ENCODE results near the gene MKNK2. TPM values are rescaled to one million over a fixed set of nuclear protein-coding genes. Genes with fewer than 3 reads are reported as not detected.
"Not testable (repeated sequence)": the region's sequence is repeated elsewhere in the genome, so short reads cannot be mapped to it uniquely, and the experiment has no call there.

Gene MKNK2
- total RNA-seq, 4 donors from 2014 or later: 34.6 to 155 (median 81.7) TPM

GRCh38 chr19:1992759-1993260 lies 58.2 kb downstream of the MKNK2 start:
- Histone ChIP-seq H3K4me1 (no peaks in the 10 kb centered on the region), H3K4me3 (no peak overlapping the region), H3K36me3 (no peaks in the 10 kb centered on the region), H3K27me3 (no peaks in the 10 kb centered on the region), H3K27ac (no peak overlapping the region), H3K9me3 (no peaks in the 10 kb centered on the region)
- intact Hi-C loops (cut with DNase I; ENCODE audit: low total_unique reads): no loop called here
- DNase-seq: peak in 1 of 2 donors; percentile 17
- TF ChIP-seq POLR2A (IDR thresholded peaks at IDR 0.05): no peak
- TF ChIP-seq CTCF (IDR thresholded peaks at IDR 0.05): no peak

GRCh38 chr19:1991018-1991913 lies 59.8 kb downstream of the MKNK2 start:
- DNase-seq: no peak
- Histone ChIP-seq H3K27ac (no peak overlapping the region), H3K9me3 (no peaks in the 10 kb centered on the region), H3K27me3 (no peaks in the 10 kb centered on the region), H3K4me3 (no peak overlapping the region), H3K36me3 (no peaks in the 10 kb centered on the region), H3K4me1 (no peaks in the 10 kb centered on the region)
- TF ChIP-seq CTCF (IDR thresholded peaks at IDR 0.05) (no peak), POLR2A (IDR thresholded peaks at IDR 0.05) (no peak)
- intact Hi-C loops (cut with DNase I; ENCODE audit: low total_unique reads): no loop called here

- no peak for DNase-seq
- no peak for TF ChIP-seq CTCF (IDR thresholded peaks at IDR 0.05)
- no peak for TF ChIP-seq POLR2A (IDR thresholded peaks at IDR 0.05)
- intact Hi-C loops (cut with DNase I; ENCODE audit: low total_unique reads): no loop called here
- no peaks in the 10 kb centered on the region for H3K27me3 ChIP-seq
- no peak overlapping the region for H3K4me3 ChIP-seq
- H3K27ac ChIP-seq: no peak overlapping the region
- H3K4me1 ChIP-seq: no peaks in the 10 kb centered on the region
- H3K9me3 ChIP-seq: no peaks in the 10 kb centered on the region
- no peaks in the 10 kb centered on the region for H3K36me3 ChIP-seq
Measured at GRCh38 chr19:1990230-1991017, 60.6 kb downstream of the MKNK2 start.

GRCh38 chr19:1989513-1990229 lies 61.4 kb downstream of the MKNK2 start:
- no peaks in the 10 kb centered on the region for H3K27me3 ChIP-seq
- no peaks in the 10 kb centered on the region for H3K36me3 ChIP-seq
- H3K4me1 ChIP-seq: no peaks in the 10 kb centered on the region
- no peak for DNase-seq
- no peaks in the 10 kb centered on the region for H3K9me3 ChIP-seq
- intact Hi-C loops (cut with DNase I; ENCODE audit: low total_unique reads): no loop called here
- no peak overlapping the region for H3K27ac ChIP-seq
- no peak overlapping the region for H3K4me3 ChIP-seq
- no peak for TF ChIP-seq POLR2A (IDR thresholded peaks at IDR 0.05)
- TF ChIP-seq CTCF (IDR thresholded peaks at IDR 0.05): no peak

- H3K36me3 ChIP-seq; H3K4me1 ChIP-seq; H3K27me3 ChIP-seq; DNase-seq; H3K27ac ChIP-seq; H3K4me3 ChIP-seq; H3K9me3 ChIP-seq; intact Hi-C loops (cut with DNase I; ENCODE audit: low total_unique reads): not testable (repeated sequence)
Measured at GRCh38 chr19:1988464-1988863, 62.6 kb downstream of the MKNK2 start.

Data from uterus (tissue), 4 donors.